Body of pancreas (tissue), 4 donors: ENCODE measurements around the gene MIA3. TPM values are rescaled to one million over a fixed set of nuclear protein-coding genes. Genes with fewer than 3 reads are reported as not detected.

ENCODE experiments used
- ATAC-seq: fragments of 150-250 bp; one replicate; pipeline ENCODE4 v1.9.1; 2016
- DNase-seq, 4 donors: peaks; one replicate each; pipeline ENCODE4 v3.0.0-alpha.2; 2019
- H3K27ac ChIP-seq, 4 donors: fragments of 200-600 bp; sonication (generic); 1 replicate in 3 of 4; 2 replicates in 1 of 4; pipeline versions ENCODE4 v1.5.1 to v1.6.1; 2016 to 2019; ENCODE audit warnings: mild to moderate bottlenecking in 1 of 4, mixed read lengths in 1 of 4, moderate library complexity in 1 of 4
- H3K27me3 ChIP-seq, 2 donors: fragments of 200-600 bp; sonication (generic); one replicate each; pipeline ENCODE4 v1.6.0; 2016; ENCODE audit warnings: mild to moderate bottlenecking in 1 of 2
- H3K36me3 ChIP-seq, 2 donors: fragments of 200-600 bp; sonication (generic); replicated peaks in 1 of 2; 2 replicates each; pipeline ENCODE4 v1.5.1; 2016; ENCODE audit warnings: low read depth in 2 of 2; ENCODE audit not compliant: insufficient read depth in 1 of 2
- H3K4me1 ChIP-seq: fragments of 200-600 bp; sonication (generic); one replicate; pipeline ENCODE4 v1.6.0; 2016
- H3K4me3 ChIP-seq, 2 donors: fragments of 200-600 bp; sonication (generic); 1 replicate in 1 of 2; 2 replicates in 1 of 2; pipeline ENCODE4 v1.5.1; 2016 to 2019
- H3K9me3 ChIP-seq, 3 donors: fragments of 200-600 bp; sonication (generic); 1 replicate in 2 of 3; 2 replicates in 1 of 3; pipeline ENCODE4 v1.5.1; 2016
- POLR2A ChIP-seq, 3 donors: fragments of 450-650 bp; IDR thresholded peaks; one replicate each; pipeline ENCODE4 v1.6.1; 2016; ENCODE audit warnings: antibody characterized with exemption in 3 of 3, mild to moderate bottlenecking in 2 of 3
- WGBS, 2 donors: methylation state at CpG; one replicate each; pipeline ENCODE4 v1.1.5; 2017; 5-methylcytosine and 5-hydroxymethylcytosine counted together
- intact Hi-C: fragments of 100-400 bp; cut with DNase I; formaldehyde crosslinking; loops from one replicate; pipeline ENCODE4 v1.15.1; 2023
- total RNA-seq, 2 donors: library from RNA; depleted of rRNA; stranded (reverse); fragments of >200 nt; gene quantifications; one replicate each; pipeline ENCODE4 v1.1.0, GENCODE V29; 2016
- TF ChIP-seq, protein P1 (sequence below), 7 experiments: fragments of 450-650 bp in 4 of 7; fragments of 200-600 bp in 3 of 7; sonication (generic) in 3 of 7; IDR thresholded peaks; one replicate each; pipeline ENCODE4 v1.5.1; 2016 to 2019; ENCODE audit warnings: antibody characterized with exemption in 7 of 7

Gene MIA3
- total RNA-seq, 2 donors from 2014 or later: 32.2 to 44.8 TPM

DNA sequence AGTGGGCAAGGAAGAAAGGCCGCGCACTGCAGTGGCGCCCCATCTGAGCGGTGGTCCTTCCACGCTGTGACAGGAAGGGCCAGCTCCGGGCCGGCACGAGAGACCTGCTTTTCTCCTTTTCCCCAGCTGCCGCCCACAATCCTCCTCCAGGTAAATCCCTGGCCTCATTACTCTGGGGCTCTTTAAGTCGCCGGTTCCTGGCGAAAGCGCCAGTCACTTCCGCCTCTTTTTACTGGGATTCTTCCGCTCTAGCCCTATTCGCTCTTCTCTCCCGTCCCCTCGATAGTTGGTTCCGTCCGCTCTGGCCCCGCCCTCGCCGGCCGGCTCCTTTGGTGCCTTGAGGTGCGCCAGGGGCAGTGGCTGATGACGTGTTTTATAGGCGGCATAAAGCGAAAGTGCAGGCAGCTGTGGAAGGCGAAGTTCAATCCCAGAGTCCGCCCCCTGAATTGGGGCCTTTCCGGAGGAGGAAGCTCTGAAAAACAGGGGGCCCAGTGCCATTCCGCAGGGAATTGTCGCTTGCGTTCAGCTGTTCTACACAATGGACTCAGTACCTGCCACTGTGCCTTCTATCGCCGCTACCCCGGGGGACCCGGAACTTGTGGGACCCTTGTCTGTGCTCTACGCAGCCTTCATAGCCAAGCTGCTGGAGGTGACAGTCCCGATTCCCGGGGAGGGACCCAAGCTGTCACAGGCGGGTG is 26.2 kb downstream of the MIA3 start:
- Histone ChIP-seq H3K36me3 (peaks cover 0 to 4% of the 10 kb centered on the region in 2 donors), H3K4me3 (peak overlapping the region; percentile 31 to 89), H3K9me3 (no peaks in the 10 kb centered on the region), H3K27ac (peak overlapping the region; percentile 92 to 99 (median 96)), H3K27me3 (no peaks in the 10 kb centered on the region), H3K4me1 (peaks cover 15% of the 10 kb centered on the region)
- TF ChIP-seq, protein P1, sequence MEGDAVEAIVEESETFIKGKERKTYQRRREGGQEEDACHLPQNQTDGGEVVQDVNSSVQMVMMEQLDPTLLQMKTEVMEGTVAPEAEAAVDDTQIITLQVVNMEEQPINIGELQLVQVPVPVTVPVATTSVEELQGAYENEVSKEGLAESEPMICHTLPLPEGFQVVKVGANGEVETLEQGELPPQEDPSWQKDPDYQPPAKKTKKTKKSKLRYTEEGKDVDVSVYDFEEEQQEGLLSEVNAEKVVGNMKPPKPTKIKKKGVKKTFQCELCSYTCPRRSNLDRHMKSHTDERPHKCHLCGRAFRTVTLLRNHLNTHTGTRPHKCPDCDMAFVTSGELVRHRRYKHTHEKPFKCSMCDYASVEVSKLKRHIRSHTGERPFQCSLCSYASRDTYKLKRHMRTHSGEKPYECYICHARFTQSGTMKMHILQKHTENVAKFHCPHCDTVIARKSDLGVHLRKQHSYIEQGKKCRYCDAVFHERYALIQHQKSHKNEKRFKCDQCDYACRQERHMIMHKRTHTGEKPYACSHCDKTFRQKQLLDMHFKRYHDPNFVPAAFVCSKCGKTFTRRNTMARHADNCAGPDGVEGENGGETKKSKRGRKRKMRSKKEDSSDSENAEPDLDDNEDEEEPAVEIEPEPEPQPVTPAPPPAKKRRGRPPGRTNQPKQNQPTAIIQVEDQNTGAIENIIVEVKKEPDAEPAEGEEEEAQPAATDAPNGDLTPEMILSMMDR (IDR thresholded peaks at IDR 0.05): peak in 2 of 7 experiments; percentile 12 to 29
- TF ChIP-seq POLR2A (IDR thresholded peaks at IDR 0.05): peak; percentile 83 to 97 (median 96)
- intact Hi-C loops: no loop called here
- DNase-seq (peak; percentile 97 to 99 (median 98)), ATAC-seq (peak; percentile 100)
- WGBS, 2 donors: 0% methylated on average over 34 to 42 of the region's 42 CpGs

DNA sequence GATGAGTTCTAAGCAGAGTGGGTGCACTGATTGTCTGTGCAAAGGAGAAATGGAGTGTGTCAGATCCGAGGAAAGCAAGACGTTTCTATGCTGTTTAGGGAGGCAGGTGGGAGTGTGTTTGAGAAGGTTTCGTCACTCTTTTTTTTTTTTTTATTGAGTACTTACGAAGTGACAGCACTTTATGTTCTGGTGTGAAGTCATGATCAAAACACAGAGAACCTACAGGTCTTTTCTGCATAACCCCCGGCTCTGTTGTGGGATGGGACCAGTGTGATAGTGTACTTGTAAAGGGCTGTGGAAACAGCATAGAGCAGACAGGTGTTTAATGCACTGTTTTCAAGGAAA is 26.7 kb downstream of the MIA3 start:
- peaks cover 0 to 7% of the 10 kb centered on the region in 2 donors for H3K36me3 ChIP-seq
- ATAC-seq (peak; percentile 12), DNase-seq (no peak)
- 1 to 2% methylated on average over 5 of the region's 5 CpGs for WGBS, 2 donors
- peak overlapping the region; percentile 91 to 99 (median 94) for H3K27ac ChIP-seq
- intact Hi-C loops: no loop called here
- H3K27me3 ChIP-seq: no peaks in the 10 kb centered on the region
- H3K4me1 ChIP-seq: peaks cover 15% of the 10 kb centered on the region
- TF ChIP-seq, protein P1 (IDR thresholded peaks at IDR 0.05): no peak
- TF ChIP-seq POLR2A (IDR thresholded peaks at IDR 0.05): no peak
- H3K9me3 ChIP-seq: no peaks in the 10 kb centered on the region
- peak overlapping the region; percentile 31 to 89 for H3K4me3 ChIP-seq

DNA sequence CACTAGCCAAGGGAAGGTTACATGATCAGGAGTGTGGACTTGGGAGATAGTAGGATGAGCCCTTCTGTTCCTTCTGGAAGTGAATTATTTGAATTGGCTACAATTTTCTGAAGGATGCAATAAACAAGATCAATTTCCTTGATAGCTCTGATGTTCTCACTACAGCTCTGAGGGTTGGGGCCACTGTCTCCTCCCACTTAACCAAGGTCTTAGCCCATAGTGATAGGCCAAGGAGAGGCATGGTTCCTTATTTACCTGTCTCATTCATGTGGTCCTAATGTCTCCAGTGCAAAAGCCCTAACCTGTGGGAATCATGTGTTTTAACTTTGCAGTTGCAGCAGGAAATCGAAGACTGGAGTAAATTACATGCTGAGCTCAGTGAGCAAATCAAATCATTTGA is 34.8 kb downstream of the MIA3 start:
- DNase-seq (no peak), ATAC-seq (no peak)
- intact Hi-C loops: loop anchor here (10.0 kb wide), 1 partner anchor 72 kb away; no protein-coding TSS in a partner anchor
- 85 to 100% methylated on average over 1 of the region's 1 CpG for WGBS, 2 donors
- Histone ChIP-seq H3K4me3 (no peak overlapping the region), H3K4me1 (no peaks in the 10 kb centered on the region), H3K36me3 (peaks cover 5 to 49% of the 10 kb centered on the region in 2 donors), H3K9me3 (no peaks in the 10 kb centered on the region), H3K27ac (no peak overlapping the region), H3K27me3 (no peaks in the 10 kb centered on the region)
- TF ChIP-seq POLR2A (IDR thresholded peaks at IDR 0.05): no peak
- TF ChIP-seq, protein P1 (IDR thresholded peaks at IDR 0.05): no peak

DNA sequence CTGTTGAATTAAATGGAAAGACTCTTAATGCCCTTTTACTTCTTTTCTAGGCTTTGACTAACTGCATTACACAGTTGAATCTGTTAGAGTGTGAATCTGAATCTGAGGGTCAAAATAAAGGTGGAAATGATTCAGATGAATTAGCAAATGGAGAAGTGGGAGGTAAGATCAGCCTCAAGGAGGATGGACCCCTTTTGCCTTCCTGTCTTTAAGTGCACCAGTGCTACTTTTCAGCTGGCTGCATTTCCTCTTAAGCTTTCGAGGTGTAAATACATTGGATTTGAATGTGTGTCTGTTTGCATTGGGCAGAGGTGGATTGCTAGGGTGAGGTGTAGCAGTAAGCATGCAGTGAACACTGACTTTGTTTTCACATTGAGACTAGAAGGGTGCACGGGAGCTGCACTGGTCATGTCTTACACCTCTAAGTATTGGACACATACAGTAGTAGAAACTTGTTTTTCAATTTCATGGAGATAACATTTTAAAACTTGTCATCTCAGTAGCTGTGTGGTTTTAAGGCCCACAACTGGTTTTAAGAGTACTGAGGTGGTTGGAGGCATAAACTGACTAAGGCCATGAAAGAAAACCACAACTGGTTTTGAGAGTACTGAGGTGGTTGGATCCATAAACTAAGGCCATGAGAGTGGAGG is 35.4 kb downstream of the MIA3 start:
- 81 to 87% methylated on average over 2 of the region's 2 CpGs for WGBS, 2 donors
- H3K27me3 ChIP-seq: no peaks in the 10 kb centered on the region
- no peaks in the 10 kb centered on the region for H3K9me3 ChIP-seq
- intact Hi-C loops: loop anchor here (10.0 kb wide), 1 partner anchor 71 kb away; no protein-coding TSS in a partner anchor
- no peak overlapping the region for H3K27ac ChIP-seq
- no peaks in the 10 kb centered on the region for H3K4me1 ChIP-seq
- DNase-seq: no peak
- ATAC-seq: no peak
- H3K36me3 ChIP-seq: peaks cover 5 to 55% of the 10 kb centered on the region in 2 donors
- no peak overlapping the region for H3K4me3 ChIP-seq
- no peak for TF ChIP-seq POLR2A (IDR thresholded peaks at IDR 0.05)
- TF ChIP-seq, protein P1 (IDR thresholded peaks at IDR 0.05): no peak
